A204.1 (cell line): ENCODE data around the gene JMJD8.

Source experiments
- FAIRE-seq: peaks from 2 replicates; lab custom pipeline; 2012; peaks lifted over from hg19 to GRCh38; lab: Jason Lieb, UNC

Gene JMJD8

DNA sequence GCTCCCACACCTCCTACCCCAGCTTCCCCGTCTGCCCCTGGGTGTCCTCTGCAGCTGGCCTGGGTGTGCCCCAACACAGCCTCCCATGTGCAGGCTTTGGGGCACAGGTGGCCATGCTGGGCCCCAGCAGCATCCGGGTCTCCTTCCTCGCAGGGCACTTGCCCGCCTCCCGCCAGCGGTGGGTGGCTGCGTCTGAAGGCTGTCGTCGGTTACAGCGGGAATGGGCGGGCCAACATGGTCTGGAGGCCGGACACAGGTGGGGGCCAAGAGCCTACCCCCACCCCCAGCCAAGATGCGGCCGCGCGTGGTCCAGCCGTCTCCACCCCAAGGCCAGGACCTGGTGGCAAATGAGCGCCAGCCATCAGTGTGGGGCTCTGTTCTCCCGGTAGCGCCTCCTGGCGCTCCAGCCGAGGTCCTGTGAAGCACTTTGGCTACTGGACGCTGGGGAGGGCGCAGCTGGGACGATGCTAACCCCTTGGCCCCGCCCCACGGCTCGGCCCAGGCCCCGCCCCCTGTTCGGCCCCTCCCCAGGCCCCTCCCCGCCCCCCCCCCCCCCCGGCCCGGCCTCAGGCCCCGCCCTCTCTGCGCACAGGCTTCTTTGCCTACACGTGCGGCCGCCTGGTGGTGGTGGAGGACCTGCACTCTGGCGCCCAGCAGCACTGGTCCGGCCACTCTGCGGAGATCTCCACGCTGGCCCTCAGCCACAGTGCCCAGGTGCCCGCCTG lies 23.5 kb downstream of the JMJD8 start:
- no peak for FAIRE-seq

DNA sequence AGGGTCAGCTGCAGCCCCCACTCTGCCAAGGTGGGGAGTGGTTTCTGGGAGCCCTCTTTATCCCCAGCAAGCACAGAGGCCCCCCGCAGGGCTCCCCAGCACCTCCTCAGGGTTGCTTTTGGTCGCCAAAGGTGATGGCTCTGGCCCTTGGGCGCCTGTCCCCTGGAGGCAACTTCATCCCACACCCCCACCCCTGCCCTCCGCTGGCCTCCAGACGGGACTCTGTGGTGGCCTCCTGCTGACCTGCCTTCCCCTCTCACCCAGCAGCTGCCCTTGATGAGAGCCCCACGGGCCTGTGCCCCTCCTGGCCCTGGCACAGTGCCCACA lies 24.0 kb downstream of the JMJD8 start:
- no peak for FAIRE-seq

DNA sequence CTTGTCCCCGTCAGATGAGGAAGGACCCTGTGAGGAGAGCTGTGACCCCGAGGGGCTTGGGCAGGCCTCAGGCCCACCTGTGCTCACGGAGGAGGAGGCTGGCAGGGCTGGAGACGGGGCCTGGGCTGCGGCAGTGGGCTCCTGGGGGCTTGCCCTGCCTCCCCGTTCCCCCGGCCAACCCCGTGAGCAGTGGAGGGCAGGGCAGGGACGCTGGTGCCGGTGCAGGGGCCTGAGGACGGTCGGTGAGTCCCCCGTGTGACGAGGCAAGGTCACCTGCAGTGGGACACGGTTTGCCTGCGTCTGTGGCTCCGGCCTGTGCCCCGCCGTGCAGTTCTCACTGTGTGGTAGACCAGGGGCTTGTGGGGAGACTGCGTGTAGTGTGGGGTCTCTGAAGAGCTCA lies 24.5 kb downstream of the JMJD8 start:
- FAIRE-seq = no peak

DNA sequence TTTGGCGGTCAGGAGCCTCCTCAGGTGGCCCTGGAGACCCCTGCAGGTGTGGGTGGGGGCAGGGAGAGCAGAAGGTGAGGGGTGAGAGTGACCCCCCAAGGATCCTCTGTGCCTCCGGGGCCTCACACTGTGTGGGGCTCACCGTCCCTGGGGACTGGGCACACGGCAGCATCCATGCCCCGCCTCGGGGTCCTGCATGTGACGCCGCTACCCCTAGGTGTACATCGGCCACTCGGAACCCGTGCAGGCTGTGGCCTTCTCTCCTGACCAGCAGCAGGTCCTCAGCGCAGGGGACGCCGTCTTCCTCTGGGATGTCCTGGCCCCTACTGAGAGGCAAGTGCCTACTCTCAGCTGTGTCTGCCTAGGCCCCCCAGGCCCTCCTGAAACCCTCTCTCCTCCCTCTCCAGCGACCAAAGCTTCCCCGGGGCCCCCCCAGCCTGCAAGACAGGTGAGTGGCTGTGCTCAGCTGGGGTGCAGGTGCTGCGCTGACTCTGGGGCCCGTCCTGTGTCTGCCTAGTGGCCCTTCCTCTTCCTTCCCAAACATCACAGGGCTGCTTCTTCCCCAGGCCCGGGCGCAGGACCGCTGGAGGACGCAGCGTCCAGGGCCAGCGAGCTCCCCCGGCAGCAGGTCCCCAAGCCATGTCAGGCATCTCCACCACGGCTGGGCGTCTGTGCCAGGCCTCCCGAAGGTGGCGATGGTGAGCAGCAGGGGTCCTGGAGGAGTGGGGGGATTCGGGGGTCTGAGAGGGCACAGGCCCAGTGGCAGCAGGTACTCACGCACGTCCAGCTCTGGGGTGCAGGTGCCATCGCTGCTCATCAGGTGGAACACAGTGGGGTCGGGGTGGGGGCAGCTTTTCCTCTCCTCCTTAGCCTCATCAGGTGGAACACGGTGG lies 25.2 kb downstream of the JMJD8 start:
- FAIRE-seq = no peak

DNA sequence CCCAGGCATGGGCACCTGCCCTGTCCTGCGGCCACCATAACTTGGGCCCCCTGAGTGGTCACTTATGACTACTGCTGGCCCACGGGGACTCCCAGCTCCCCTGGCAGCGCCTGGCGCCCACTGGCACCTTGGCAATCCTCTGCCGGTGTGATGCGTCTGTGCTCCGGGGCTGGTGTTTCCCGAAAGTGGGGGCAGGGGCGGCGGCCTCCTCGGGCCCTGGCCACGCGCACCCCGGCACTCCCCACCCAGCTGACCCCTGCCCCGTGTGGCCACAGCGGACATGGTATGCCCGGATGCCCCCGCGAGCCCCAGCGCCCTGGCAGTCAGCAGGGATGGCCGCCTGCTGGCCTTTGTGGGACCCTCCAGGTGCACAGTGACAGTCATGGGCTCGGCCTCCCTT lies 26.6 kb downstream of the JMJD8 start:
- FAIRE-seq = no peak

DNA sequence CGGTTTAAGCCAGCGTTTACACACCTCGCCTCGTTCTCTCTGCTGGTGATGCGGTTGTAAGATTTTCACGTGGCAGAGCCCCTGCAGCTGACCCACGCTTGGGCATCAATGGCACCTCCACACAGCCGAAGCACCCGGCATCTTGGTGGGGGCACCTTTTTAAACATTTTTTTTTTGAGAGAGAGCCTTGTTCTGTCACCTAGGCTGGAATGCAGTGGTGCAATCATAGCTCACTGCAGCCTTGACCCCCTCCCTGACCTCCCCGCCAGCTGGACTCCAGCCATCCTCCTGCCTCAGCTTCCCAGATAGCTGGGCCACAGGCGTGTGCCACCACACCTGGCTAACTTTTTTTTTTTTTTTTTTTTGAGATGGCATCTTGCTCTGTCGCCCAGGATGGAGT lies 30.1 kb downstream of the JMJD8 start:
- FAIRE-seq = no peak

DNA sequence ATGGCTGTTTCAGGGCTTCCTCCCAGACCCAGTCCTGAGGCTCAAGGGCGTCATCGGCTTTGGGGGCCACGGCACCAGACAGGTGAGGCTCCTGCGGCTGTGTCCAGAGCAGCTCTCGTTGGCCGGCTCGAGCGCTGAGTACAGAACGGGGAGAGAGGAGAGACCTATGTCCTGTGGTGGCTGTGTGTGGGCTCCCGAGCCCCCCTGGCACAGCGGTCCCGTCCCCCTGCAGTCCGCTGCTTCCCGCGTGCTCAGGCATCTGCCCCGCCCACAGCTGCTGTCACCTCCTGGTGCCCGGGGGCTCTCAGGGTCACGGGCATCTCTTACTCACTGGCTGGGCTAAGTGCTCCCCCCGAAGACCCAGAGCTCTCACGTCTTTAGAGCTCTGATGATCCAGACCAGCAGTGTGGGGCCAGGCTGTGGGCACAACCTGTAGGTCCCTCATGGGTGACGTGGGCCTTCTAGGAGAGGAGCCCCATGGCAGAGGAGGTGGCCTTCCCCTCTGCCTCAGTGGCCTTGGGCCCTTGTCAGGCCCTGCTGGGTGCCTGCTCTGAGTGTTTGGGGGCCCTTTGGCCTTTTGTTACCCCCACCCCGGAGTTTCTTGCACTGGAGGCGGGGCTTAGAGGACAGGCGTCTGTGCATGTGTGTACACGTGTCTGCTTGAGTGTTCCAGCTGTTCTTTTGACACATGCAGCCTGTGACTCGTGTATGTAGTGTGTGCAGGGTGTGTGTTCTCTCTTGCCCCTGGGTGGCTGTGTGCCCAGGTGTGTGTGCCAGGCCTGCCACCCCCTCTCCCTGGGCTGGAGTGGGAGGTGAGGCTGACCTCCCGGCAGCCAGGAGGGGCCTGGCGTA lies 31.5 kb downstream of the JMJD8 start:
- FAIRE-seq = no peak

DNA sequence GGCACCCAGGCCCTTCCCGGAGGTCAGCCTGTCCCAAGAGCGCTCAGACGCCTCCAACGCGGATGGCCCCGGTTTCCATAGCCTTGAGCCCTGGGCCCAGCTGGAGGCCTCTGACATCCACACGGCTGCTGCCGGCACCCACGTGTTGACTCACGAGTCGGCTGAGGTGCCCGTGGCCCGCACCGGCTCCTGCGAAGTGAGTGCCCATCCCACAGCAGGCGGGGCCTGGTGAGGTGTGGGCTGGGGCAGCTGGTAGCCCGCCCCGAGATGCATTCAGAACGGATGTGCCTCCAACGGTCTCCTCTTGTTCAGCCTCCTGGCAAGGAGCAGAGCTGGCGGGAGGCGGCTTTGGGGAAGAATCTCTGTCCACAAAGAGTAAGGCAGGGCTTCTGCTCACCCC lies 32.3 kb downstream of the JMJD8 start:
- no peak for FAIRE-seq

DNA sequence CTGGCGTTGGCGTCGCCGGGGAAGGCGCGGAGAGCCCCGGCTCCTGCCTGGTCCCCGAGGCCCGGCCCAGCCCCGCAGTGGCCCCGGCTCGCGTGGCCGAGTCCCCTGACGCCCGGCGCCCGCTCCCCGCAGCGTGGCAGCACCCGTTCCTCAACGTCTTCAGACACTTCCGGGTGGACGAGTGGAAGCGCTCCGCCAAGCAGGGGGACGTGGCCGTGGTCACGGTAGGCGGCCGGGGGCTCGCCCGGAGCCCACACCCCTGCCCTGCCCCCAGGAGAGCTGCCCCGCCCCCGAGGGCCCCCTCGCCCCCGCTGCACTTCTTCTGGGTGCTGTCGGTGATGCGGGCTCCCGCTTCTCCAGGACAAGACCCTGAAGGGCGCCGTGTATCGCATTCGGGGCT lies 34.5 kb downstream of the JMJD8 start:
- FAIRE-seq = no peak

DNA sequence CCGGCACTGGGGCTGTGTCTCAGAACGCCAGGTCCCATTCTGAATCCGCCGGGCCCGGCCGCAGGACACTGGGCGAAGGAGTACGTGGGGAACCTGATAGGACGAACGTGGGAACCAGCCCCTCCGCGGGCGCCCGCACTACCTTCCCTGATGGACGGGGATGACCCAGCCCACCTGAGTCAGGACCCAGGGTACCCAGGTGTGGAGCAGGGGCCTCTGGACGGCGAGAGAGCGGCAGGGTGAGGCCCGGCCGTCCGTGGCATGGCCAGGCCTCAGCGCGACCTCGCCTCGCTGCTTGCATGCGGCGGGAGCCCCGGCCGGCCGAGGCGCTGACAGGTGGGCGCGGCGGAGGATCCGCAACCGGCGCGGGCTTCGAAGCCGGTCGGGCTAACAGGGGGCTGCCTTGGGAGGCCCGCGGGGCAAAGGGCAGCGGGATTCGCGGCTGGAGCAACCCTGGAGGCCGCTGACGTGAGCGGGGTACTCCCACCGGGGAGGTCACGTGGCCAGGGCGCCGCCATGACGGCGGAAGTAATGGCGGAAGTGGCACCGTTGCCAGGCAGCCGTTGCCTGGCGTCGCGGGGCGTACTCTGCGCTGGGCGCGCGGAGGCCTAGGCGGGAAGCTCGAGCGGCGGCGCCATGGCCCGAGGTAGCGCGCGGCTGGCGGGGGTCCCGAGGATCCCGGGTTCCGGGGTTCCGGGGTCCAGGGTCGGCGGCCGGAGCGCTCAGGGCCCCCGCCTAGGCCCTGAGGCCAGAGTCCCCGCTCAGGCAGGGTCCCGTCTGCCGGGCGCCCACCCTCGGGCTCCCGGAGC lies 35.1 kb downstream of the JMJD8 start, which contains the start of gene WDR90:
TSS of gene WDR90 (plus strand) at position 585 of the 809 bp plus-strand sequence. CDS start at position 637, 52 bp downstream.
- no peak for FAIRE-seq

DNA sequence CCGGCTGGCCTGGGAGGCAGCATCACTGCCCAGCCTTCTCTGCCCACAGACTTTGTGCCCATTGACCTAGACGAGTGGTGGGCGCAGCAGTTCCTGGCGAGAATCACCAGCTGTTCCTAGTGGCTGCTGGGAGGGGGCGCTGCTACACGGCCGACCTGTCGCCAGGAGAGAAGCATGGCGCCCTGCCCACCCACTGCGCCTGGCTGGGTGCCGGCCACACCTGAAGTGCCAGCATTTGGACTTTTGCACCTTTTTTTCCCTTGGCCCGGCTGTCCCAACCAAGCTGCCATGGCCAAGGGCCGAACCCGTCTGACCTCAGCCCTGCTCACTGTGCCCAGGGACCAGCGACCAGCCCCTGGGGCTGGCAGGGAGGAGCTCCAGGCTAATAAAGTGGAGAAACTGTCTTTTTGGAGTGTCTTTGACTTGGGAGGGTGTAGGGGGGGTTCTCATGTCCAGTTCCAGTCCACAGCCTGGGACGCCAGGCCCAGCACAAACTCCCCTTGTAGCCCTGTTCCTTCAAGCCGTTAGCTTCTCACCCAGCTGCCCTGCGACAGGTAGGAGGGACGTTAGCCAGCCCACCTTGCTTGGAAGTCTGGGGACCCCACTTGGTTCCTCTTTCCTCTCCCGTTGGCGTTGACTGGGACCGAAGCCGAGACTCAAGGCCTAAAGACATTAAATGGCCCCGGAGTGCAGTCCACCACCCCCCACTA lies 35.9 kb downstream of the JMJD8 start:
- no peak for FAIRE-seq

DNA sequence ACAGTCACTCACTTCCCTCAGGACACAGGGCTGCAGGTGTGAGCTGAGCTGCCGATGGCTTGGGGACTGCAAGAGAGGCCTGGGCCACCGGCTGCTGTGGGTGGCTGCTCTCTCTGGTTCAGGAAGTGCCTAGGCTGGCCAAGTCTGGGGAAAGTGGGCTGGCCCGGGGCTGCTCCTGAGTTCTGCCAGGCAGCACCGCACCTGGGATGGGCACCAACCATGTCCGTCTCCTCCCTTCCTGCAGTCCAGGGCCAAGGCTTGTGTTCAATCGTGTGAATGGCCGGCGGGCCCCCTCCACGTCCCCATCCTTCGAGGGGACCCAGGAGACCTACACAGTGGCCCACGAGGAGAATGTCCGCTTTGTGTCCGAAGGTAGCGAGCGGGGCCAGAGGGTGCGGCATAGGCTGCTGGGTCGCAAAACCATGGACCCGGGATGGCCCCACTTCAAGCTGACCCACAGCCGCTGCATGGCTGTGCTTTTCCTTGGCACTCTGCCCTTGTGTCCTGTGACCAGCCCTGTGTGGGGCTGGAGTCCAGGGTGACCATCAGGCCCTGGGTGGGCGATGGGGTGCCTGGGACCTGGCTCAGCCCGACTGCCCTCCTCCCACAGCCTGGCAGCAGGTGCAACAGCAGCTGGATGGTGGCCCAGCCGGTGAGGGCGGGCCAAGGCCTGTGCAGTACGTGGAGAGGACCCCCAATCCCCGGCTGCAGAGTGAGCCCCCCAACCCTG lies 36.8 kb downstream of the JMJD8 start:
- no peak for FAIRE-seq

DNA sequence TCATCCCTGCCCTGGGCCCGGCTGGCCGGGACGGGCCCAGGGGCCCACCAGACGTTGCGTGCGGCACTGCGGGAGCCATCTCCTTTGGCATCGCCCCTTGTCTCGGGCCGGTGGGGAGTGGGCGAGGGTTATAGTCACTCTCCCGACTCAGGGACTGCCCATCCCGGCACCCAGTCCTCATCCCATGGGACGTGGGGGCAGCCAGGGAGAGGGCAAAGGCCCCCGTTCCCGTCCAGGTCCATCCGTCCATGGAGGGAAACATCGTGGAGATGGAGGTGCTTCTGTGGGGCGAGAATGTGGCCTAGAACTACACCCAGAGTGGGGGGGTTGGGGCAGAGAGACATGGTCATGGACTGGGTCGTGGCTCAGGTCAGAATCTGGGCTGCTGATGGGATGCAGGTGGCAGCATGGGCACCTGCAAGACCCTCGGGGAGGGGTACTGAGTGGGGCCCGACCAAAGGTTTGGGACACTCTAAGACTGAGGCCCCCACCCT lies 37.4 kb downstream of the JMJD8 start:
- FAIRE-seq = no peak

DNA sequence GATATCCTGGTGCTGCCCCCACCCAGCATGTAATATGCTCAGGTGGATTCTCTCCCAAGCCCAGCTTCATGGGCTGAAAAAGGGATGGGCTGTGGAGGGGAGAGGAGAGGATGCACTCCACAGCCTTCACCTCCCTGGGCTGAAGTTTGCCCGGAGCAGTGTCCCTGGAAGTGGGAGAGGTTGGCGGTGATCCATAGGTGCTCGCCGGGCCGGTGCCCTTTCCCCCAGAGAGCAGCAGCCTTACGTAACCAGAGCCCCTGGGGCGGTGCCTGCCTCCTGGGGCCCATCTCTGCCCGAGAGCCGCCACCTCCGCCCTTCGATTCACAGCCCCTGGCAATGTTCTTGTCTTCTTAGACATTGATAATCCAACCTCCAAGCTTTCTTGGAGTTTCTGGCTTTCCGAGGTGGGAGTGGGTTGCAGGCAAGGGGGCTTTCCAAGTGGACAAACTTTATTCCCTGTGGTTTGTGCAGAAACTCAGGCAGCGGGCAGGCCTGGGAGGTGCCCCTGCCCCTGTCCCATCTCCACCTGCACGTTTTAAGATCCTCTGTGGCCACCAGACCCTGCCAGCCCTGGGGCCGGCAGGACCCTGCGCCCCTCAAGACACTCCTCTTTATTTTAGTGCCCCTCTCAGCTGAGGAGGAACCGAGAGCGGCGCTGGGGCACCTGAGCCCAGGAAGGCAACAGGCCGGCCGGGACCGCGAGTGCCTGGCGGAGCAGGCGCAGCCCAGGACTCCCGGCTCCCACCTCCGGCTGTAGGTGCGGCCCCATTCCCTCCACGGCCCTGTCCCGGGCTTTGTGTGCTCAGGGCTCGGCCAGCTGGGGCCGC lies 38.1 kb downstream of the JMJD8 start:
- FAIRE-seq = no peak

DNA sequence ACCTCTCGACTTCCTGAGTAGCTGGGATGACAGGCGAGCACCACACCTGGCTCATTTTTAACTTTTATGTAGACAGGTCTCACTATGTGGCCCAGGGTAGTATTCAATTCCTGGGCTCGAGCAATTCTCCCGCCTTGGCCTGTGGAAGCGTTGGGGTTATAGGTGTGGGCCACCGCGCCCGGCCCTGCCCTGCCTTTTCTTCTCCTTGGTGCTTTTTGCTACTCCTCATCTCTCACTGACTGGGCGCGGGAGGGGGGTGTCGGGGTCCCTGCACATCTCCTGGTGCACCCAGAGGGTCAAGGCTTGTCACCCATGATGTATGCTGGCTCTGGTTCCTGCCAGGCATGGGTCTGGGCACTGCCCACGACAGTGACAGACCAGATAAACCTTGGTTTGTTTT lies 39.6 kb downstream of the JMJD8 start:
- no peak for FAIRE-seq

DNA sequence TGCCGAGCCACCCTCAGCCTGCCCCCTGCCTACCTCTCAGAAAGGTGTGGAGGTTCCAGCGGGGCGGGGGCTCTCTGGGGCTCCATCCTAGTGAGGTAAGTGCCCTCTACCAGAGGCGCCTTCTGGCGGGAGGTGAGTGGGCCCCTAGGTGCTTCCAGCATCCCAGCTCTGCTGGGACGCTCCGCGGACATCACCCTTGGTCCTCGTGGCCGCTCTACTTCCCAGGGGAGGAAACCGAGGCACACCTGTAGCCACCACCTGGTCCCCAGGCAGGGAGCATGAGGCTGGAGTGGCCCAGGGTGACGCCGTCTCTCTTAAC lies 41.1 kb downstream of the JMJD8 start:
- FAIRE-seq = no peak

DNA sequence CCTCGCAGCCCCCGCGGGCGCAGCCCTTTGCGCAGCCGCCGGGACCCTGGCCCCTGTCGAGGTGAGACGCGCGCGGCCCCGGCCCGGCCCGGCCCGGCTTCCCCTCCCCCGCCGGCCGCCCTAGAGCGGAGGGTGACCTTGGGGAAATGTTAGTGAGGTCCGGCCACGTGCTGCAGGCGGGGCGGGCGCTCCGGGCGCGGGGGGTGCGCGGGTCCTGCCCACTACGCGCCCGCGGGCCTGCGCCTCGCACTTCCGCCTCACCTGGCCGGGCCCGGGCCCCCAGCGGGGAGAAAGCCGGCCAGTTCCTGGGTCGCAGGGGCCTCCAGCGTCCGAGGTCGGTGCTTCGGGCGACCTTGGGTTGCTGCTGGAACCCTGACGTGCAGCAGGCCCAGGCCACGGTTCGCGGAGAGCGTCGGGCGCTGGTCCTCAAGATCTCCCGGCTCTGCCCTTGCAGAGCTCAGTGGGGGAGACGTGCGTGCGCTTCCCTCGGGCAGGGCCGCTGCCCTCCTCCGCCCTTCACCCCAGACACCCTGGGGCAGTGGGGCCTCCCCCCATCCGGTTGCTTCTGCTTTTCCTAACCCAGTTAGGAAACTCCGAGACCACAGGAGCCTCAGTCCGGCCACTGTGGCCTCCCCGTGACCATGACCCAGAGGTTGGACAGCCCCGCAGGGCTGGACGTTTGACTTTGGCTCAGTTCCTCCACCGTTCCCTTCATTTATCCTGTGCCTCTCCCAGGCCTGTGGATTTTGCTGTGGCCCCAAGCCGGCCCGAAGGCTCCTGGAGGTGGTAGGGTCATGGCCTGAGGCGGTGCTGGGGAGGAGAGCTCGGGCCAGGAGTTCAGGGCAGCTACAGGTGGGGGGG lies 41.7 kb downstream of the JMJD8 start:
- FAIRE-seq = no peak

DNA sequence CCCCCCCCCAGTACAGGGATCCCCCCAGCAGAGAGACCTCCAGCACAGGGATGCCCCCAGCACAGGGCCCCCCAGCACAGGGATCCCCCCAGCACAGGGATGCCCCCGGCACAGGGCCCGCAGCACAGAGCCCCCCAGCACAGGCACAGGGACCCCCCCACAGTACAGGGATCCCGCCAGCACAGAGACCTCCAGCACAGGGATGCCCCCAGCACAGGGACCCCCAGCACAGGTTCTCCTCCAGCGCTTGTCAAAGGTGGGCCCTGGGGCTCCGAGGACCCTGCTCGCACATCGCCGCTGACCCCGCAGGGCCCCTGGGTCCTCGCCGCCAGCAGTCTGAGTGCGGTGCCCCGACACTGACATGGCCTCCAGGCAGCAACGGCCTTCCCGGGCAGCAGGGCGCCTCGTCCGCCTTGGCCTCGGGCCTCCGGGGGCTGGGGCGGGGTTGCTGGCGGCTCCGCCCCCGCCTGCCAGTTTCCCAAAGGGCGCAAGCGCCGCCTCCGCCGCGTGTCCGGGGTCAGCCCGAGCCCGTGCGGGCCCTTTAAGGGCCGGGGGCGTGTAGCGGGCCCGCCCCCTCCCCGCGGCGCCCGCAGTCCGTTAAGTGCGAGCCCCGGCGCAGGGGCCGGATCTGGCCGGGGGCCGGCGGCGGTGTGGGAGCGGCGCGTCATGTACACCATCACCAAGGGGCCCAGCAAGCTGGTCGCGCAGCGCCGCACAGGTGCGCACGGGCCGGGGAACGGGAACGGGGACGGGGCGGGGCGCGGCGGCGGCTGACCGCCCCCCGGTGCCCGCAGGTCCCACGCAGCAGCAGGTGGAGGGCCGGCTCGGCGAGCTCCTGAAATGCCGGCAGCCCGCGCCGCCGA lies 42.6 kb downstream of the JMJD8 start, which contains the start of gene MCRIP2:
TSS of gene MCRIP2 (plus strand) at position 503 of the 863 bp plus-strand sequence. CDS start at position 667, 164 bp downstream.
- FAIRE-seq = no peak
